ENCODE measurements around the gene SERPINB1.

DNA sequence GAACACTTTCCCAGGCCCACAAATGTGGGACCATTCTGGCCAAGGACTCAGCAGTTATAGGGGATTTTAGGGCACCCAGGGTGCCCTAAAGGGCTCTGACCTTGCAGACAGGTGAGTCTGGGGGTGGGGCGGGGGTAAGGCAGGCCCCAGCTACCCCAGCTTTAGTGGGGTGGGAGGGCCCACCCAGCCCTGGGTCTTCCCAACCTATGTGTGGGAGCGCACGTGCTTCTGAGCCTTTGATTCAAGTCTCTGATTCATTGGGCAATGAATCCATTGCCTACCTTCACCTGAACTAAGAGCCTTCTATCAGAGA, 958 bp downstream of the SERPINB1 start:
- TF ChIP-seq, protein P1, sequence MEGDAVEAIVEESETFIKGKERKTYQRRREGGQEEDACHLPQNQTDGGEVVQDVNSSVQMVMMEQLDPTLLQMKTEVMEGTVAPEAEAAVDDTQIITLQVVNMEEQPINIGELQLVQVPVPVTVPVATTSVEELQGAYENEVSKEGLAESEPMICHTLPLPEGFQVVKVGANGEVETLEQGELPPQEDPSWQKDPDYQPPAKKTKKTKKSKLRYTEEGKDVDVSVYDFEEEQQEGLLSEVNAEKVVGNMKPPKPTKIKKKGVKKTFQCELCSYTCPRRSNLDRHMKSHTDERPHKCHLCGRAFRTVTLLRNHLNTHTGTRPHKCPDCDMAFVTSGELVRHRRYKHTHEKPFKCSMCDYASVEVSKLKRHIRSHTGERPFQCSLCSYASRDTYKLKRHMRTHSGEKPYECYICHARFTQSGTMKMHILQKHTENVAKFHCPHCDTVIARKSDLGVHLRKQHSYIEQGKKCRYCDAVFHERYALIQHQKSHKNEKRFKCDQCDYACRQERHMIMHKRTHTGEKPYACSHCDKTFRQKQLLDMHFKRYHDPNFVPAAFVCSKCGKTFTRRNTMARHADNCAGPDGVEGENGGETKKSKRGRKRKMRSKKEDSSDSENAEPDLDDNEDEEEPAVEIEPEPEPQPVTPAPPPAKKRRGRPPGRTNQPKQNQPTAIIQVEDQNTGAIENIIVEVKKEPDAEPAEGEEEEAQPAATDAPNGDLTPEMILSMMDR (conservative IDR thresholded peaks at IDR 0.05; ENCODE audit: low read length) = no peak
- no peak for TF ChIP-seq EZH2phosphoT487 (IDR thresholded peaks at IDR 0.05; ENCODE audit: borderline replicate concordance, low read depth, low read length)
